SKM-1 treated with dmso at 0.1 percent for 144 hours (cell line): Measurements from ENCODE around the gene ITGB5.

Source experiments
- DNase-seq: peaks from one replicate; lab custom pipeline; 2025; ENCODE audit not compliant: unreplicated experiment; lab: John Stamatoyannopoulos, UW

The ITGB5 gene

DNA sequence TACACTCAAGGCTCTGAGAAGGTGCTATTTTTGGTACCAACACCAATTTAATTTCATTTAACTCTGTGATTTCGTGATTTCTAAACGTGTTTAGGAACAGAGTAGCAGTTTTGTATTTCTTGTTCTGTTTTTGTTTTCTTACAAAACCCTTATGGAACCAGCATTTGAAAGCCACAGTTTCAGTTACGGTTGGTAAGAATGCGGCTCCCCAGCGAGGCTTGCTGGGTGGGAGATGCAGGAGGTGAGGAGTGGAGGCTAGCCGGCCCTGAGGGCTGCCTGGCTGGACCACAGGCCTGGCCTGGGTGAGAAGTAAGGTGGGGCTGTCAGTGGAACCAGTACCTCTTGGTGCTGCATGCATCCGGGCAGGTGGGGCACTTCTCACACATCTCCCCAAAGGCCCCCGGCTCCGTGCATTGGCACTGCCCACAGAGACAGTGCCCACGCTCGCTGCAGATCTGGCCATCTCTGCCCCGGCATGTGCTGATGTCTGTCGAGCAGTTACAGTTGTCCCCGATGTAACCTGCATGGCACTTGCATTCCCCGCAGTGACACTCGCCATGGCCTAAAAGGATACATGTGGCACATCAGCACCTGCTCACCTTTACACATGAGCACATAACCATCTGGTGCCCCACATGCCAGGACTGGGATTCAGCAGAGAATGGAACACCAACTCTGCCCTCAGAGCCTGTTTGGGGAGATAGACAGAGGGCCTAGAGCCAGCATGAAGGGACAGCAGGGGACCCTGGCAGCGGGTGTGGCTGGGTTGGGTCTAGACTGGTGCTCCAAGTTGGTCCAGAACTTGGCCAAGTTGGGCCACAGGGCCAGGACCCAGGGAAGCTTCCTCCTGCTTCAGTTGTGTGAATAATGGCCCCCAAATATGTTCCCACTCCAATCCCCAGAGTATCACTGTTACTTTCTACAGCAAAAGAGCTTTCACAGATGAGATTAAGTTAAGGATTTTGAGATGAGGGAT lies 113.5 kb downstream of the ITGB5 start:
- no peak for DNase-seq

DNA sequence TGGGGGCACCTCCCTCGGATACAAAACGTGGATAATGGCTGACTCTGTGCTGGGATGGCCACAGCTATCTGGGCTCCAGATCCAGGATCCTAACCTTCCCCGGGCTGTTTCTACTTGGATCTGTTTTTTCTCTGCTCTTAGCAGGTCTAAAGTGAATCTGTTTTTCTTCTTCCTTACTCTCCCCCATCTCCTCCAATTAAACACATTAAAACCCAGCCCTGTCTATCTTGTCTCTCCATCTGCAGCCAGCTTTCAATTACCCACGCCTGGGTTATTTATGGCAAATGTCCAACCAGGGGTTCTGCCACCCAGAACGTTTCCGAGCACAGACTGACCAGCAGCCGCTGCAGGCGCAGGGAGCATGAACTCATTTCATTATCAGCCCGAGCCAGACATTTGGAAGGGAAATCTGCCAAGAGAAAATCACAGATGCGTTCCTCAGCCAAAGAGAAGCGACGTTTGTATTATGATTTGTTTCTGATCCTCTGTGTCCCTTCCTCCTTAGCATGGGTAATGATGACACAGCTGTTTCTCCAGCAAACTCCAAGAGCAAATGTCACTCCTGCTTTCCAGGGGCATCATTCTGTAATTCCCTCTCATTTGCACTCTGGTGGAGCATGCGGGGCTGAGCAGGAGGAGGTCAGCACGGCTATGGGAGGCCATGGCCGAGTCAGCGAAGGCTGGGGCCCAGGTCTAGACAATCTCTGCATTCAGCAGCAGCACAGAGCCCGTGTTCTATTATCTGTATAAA lies 114.9 kb downstream of the ITGB5 start:
- no peak for DNase-seq

DNA sequence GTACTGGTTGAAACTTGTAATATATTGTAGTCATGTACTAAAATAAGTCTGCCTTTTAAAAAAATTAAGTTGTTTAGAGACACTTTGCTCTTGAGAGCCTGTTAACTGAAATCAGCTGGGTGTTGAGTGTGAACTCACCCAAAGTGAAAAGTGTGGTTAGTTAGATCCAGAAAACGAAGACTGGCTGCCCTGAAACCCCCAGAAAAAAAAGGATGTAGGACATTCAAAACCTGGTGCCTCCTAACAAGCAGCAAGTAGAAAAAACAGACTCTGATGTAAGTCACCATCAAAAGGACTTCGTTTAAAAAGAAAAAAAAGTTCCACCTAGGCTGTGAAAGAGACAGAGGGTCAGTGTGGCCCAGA lies 116.1 kb downstream of the ITGB5 start:
- DNase-seq: no peak

DNA sequence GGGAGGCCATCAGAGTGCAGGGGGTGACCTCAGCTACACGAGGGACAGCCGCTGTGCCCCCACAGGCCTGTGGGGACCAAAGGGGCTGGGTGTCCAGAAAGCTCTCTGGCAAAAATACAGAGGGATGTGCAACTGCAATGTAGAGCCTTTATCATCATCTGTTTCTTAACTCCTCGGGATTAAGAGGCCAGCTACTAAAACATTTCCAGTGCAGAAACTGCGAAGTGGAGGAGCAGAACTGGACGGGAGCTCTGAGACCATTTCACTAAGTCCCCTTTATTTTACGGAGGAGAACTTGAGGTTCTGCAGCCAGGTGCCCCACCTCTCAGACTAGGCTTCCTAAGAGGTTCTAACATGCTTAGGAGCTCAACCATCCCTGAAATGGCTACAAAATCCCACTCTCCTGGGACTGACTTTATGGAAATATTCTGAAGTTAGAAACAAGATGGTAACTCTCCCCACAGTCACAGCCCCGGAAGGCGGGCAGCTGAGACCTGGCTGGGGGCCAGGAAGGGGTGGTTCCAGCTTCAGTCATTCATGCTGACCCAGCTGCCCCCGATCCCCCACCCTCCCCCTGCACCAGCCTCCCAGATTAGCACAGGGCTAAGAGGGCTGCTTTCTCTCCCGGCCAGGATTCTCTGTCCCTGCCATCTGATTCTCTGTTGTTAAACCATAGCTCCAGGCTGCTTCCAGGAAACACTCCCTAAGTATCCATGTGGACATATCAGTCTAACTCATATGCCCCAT lies 116.7 kb downstream of the ITGB5 start:
- DNase-seq: no peak

DNA sequence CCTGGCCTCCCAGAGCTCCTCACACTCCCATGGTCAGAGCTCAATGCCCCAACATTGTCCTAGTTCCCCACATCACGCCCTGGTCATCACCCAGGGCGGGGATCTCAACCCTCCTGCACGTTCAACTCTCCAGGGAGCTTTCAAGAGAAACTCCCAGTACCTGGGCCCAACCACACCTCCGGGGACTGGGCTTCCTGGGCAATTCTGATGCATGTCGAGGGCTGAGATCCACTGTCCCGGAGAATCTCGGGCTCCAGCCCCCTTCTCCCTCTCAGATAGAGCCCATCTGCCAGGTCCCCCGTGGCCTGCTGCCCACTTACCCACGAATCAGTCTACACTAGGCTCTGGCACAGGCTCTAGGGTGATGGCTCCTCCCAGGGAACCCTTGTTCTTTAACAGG lies 117.7 kb downstream of the ITGB5 start:
- no peak for DNase-seq

DNA sequence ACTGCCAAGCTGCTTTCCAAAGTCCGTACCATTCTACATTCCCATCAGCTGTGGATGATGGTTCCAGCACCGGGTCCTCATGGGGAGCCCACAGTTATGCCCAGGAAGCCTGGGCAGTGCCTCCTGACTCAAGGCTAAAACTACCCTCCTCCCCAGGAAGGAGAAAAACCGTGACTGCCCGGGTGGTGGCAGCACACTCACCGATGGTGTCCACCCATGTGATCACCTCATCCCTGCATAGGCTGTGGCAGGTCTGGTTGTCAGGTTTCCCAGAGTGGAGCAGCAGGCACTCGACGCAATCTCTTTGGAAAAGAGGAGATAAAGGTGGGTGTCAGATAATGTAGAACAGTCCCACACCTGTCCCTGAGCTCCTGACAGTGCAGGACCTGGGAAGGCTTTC lies 118.4 kb downstream of the ITGB5 start:
- no peak for DNase-seq

DNA sequence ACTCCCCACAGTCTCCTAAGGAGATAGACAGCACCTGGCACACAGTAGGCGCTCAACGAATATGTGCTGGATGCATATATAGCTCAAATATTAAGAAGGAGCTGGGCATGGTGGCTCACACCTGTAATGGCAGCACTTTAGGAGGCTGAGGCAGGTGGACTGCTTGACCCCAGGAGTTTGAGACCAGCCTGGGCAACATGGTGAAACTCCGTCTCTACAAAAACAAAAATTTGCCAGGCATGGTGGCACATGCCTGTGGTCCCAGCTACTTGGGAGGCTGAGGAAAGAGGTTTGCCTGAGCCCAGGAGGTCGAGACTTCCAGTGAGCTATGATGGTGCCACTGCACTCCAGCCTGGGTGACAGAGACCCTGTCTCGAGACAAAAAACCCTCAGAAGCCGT lies 119.5 kb downstream of the ITGB5 start:
- DNase-seq: no peak

DNA sequence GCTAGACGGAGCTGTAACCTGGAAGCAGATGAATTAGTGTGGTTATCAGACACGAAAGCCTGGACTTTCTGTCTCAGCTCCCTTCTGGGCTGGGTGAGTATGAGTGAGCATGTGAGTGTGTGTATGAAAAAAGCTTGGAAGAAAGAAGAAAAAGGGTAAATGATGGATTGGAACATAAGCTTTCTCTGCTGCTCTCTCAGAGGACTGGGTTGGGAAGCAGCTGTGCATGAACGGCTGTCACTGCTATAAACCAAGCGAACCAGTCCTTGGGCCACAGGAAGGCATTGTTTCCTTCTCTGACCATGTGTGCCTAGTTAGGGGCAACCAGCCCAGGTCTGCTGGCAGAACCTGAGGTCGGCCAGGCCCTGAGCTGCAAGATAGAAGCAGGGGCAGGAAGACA lies 119.9 kb downstream of the ITGB5 start:
- no peak for DNase-seq

DNA sequence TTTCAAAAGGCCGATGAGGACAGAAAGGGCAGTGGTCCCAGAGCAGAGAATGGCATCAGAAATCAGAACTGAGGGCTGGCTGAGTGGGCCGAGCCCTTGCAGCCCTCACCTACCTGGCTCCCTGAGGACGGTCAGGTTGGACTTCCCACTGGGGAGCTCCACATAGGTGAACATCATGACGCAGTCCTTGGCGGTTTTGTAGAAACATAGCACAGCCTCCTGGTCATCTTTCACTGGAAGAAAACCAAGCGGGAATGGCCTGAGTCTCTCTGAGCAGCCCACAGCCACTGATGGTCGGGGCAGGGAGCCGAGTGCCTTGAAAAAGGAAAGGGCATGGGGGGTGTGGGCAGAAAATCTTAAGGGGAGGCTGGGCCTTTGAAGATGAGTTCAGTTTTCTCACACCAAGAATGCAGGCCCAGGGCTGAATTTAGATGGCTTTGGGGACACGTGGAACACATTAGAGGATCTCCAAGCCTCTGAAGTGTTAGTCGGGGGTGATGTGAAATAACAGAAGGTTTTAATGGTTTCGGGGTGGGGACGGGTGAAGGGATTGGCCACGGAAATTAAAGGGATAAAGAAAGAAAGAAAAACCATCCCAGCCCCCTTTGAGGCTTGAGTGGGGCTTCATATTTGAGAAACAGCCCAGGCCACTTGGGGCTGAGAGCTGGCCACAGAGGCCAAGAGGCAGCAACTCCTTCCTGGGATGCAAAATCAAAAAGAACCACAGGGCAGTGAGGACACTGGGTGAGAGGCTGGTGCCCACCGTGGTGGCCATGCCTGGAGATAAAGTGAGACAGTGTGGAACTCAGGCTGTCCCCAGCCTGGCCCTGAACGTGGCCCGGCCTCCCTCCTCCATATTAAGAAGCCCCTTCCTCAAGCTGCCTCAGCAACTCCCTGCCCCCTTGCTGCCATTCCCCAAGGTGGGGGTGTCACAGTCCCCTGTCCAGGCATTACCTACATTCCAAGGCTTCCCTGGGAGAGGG lies 120.8 kb downstream of the ITGB5 start:
- no peak for DNase-seq

DNA sequence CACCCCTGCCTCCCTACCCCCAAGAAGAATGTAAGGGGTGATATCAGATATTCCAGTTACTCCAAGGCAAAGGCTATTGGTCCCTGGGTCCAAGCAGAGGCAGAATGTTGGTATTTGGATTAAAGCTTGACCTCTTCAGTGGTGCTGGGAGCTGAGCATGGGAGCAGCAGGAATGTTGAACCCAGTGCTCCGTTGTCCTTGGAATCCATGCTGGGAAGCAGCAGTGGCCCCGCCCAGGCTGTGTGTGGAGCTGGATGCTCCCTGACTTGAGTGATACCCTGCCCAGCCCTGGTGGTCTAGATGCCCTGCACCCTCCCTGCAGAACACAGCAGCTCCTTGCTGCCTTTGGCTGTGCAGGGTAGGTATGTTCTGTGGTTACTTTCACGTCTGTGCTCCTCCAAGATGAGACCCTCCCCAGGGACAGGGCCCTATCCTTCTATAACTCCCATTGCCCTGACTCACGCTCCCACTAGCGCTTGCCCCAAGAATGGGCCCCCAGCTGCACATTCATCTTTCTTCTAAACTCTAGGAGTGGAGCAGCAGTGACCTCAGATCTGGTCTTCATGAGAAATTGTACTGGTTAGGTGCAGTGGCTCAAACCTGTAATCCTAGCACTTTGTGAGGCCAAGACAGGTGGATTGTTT lies 121.8 kb downstream of the ITGB5 start:
- DNase-seq: no peak

DNA sequence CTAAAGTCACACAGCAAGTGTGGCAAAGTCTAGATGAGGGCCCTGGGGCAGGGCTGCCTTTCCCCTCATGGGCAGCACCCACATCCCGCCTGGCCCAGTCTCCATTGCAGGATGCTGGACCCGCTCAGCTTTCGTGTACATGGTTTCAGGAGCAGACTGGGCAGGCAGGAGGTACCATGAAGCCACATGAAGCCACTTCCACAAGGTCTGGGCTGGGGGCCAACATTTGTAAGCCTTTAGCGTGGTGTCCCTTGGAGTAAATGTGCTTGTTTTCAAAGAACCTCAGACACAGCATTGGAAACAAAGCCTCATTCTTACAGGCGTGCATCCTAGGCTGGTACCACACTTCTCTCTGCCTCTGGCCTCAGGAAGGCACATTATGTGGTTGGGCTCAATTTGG lies 122.4 kb downstream of the ITGB5 start:
- DNase-seq: no peak

DNA sequence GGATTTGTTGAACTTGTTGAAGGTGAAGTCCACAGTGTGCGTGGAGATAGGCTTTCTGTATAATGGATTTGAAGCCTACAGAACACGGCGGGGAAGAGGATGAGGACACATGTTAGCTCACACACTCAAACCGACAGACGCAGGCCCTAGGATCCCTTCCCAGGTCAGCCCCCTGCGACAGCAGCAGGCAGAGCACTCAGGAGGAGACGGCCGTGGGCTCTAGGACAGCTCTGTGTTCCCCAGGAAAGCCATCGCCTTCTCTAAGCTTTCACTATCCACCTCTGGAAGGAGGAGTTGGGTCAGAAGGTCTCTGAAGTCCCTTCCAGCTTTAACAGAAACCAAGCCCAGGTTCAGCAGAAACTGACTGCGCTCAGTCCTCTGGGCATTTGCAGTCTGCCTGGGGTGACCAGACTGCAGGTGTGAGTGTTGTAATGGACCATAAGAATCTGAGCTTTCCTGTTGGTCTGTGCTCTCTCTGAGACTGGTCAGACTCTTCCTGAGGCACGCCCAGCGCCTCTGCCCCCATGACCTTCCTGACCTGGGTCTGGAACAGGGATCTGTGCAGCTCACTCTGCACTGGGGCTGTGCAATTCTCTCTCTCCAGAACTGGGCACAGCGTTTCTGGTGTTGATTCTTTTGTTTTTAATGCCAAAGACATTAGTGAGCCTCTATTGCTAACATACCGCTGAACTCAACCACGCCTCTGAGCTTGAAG lies 123.4 kb downstream of the ITGB5 start:
- no peak for DNase-seq

DNA sequence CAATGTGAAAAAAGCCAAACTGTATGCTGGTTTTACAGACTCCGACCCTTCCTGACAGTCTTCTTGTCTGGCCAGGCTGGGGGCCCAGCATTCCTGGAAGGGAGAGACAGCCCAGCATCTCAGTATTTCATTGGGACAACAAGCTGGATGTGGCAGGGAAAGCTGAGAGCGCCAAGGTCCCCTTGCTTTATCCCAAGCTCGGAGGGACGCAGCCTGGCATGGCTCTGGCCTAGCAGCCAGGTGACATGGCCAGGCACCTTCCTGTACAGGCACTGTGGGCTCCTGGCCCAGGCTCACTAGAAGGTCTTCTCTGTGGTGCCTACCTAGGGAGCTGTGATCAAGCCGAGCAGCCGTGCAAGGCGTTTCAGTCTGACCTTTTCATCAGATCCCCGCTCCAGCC lies 124.0 kb downstream of the ITGB5 start:
- no peak for DNase-seq

DNA sequence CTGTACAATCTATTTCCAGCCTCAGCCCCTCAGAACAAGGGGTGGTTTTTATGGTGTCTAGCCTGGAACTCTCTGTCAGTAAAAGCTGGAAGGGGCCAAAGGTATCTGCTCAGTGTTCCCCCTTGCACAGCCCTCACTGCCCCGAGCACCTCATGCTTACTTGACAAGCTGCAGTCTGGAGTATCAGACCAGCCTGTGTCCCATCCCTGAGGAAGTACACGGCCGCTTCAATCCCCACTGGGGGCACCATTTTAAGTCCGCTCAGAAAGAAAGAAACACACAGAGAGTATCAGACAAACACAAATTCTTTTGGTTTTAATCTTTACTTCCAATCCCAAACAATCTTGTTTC lies 124.5 kb downstream of the ITGB5 start:
- no peak for DNase-seq

DNA sequence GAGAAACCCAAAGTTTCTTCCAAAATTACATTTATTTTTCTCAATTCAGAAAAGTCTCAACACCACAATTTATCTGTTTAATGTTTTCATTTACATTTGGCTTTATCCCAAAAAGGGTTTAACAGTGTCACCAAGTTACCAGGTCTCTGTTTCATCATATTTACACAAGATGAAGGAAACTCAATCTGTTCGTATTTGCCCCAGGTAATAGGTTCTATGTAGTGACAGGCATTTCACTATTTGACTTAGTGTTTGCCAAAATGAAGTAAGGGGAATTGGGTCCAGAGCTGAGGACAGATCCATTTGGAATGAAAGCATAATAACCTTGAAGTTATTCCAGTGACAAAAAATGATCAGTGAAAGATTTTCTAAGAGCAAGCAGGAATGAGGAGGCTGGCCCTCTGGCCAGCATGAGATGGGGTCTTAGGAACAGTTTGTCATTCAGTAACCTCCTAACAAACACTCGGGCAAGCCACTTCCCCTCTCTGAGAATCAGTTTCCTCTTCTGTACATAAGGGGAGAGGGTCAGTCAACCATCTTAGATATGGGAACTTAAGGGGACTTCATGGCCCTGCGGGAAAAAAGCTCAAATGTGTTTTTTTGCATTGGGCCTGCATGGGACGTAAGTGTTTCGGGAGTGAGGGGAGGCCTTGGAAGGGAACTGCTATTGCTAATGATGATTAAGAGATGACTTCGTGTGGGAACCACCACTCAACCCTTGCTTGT lies 125.1 kb downstream of the ITGB5 start:
- DNase-seq: no peak

DNA sequence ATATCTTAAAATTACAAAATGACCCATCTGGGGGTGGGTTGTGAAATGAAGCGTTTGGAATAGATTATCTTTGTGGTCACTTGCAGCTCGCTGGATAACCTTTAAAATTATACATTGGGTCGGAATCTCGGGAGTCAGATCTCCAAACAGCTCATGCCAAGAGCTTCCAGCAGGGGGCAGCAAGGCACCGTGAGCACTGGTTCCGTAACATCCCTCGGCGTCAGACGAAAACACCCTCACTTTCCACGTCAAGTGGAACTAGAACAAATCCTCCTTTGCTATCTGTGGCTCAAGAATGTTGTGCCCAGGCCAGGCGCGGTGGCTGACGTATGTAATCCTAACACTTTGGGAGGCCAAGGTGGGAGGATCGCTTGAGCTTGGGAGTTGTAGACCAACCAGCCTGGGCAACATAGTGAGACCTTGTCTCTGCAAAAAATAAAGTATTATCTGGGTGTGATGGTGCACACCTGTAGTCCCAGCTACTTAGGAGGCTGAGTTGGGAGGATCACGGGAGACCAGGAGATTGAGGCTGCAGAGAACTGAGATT lies 125.8 kb downstream of the ITGB5 start:
- peak; percentile 66 for DNase-seq

DNA sequence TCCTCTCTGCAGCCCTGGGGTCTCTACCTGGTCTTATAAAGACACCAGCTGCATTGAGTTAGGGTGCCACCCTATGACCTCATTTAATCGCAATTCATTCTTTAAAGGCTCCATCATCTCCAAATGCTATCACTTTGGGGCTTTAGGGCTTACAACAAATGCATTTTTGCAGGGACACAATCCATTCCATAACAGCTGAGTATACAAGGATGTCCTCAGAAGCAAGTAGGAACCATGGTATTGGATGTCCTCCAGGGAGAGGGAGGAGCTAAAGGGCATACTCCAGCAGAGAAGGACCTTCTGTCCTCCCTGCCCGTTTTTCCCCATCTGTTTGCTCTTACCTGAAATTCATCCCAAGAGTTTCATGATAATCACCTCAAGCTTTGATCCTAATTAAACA lies 126.6 kb downstream of the ITGB5 start:
- DNase-seq: no peak

DNA sequence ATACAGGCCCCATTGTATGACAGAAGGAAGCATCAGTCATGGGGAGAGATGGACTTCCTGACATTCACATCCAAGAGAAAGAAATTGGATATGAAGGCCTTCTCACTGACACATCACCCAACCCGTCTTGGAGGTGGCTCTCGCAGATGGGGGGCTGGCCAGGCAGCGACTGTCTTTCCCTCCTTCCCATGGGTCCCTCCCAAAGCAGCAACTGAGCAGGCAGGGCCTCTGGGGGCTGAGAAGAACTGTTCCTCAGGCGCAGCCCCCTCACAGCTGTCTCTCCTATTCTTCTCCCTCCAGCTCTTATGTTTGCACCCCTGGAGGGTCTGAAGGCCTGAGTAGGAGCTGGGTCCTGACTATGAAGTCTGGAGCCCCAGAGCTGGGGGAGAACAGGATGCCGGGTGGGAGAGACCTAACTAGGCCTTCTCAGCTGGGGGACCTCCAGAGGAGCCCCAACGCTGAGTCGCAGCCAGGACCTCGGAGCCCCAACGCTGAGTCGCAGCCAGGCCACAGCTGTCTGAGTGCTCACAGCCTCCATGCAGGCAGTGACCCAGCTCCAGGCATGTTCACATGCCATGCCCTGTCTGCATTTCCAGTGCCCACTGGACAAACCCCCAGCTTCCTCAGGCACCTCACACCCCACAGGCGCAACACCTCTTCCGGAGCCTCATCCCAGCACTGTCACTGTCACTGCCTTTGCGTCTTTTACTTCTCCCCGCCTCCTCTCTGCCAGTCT lies 127.3 kb downstream of the ITGB5 start:
- DNase-seq: no peak
